ENCODE results near the gene TMEM145.

TMEM145 gene

GRCh38 chr19:42294471-42295137, 18.5 kb upstream of the TMEM145 start:
- Histone ChIP-seq H3F3A (ENCODE audit: control insufficient read depth, insufficient read depth) (peaks cover 2% of the 10 kb centered on the region; the same call in 1 of the 2 replicates), H3K4me3 (ENCODE audit: low read length) (no peak overlapping the region), H3K9me3 (ENCODE audit: control insufficient read depth, insufficient read depth, low read length) (no peaks in the 10 kb centered on the region), H3K9me2 (replicated peaks; ENCODE audit: control insufficient read depth, low read length) (no peaks in the 10 kb centered on the region), H3K36me3 (ENCODE audit: control insufficient read depth, low read length) (peaks cover 69% of the 10 kb centered on the region), H3K27ac (ENCODE audit: low read depth, low read length) (no peak overlapping the region), H3K4me2 (ENCODE audit: low read length) (no peak overlapping the region), H3K4me1 (ENCODE audit: control insufficient read depth, low read length) (peaks cover 3% of the 10 kb centered on the region; the same call in 1 of the 2 replicates), H3K27me3 (ENCODE audit: control insufficient read depth, low read length) (no peaks in the 10 kb centered on the region), H3K79me2 (ENCODE audit: control insufficient read depth, low read length) (no peaks in the 10 kb centered on the region), H4K20me1 (ENCODE audit: control insufficient read depth, insufficient read depth, low read depth, low read length) (no peaks in the 10 kb centered on the region)
- no peak for TF ChIP-seq EZH2phosphoT487 (IDR thresholded peaks at IDR 0.05; ENCODE audit: borderline replicate concordance, low read length)
- TF ChIP-seq CTCF (IDR thresholded peaks at IDR 0.05; ENCODE audit: low read depth, low read length, poor library complexity, severe bottlenecking) = no peak

- H3K27ac ChIP-seq (ENCODE audit: low read depth, low read length) = no peak overlapping the region
These were observed 17.8 kb upstream of the TMEM145 start for GRCh38 chr19:42295342-42295741.

GRCh38 chr19:42295831-42296525, 17.1 kb upstream of the TMEM145 start:
- H3K36me3 ChIP-seq (ENCODE audit: control insufficient read depth, low read length) = peaks cover 58% of the 10 kb centered on the region
- TF ChIP-seq CTCF (IDR thresholded peaks at IDR 0.05; ENCODE audit: low read depth, low read length, poor library complexity, severe bottlenecking) = peak; percentile 99
- no peak for TF ChIP-seq EZH2phosphoT487 (IDR thresholded peaks at IDR 0.05; ENCODE audit: borderline replicate concordance, low read length)
- H3F3A ChIP-seq (ENCODE audit: control insufficient read depth, insufficient read depth) = peaks cover 2% of the 10 kb centered on the region; the same call in 1 of the 2 replicates
- H3K9me2 ChIP-seq (replicated peaks; ENCODE audit: control insufficient read depth, low read length) = no peaks in the 10 kb centered on the region
- H3K79me2 ChIP-seq (ENCODE audit: control insufficient read depth, low read length) = no peaks in the 10 kb centered on the region
- no peak overlapping the region for H3K4me2 ChIP-seq (ENCODE audit: low read length)
- peaks cover 3% of the 10 kb centered on the region; the same call in 1 of the 2 replicates for H3K4me1 ChIP-seq (ENCODE audit: control insufficient read depth, low read length)
- H3K9me3 ChIP-seq (ENCODE audit: control insufficient read depth, insufficient read depth, low read length) = no peaks in the 10 kb centered on the region
- no peak overlapping the region for H3K4me3 ChIP-seq (ENCODE audit: low read length)
- H3K27ac ChIP-seq (ENCODE audit: low read depth, low read length) = no peak overlapping the region
- H3K27me3 ChIP-seq (ENCODE audit: control insufficient read depth, low read length) = no peaks in the 10 kb centered on the region
- H4K20me1 ChIP-seq (ENCODE audit: control insufficient read depth, insufficient read depth, low read depth, low read length) = no peaks in the 10 kb centered on the region

More at GRCh38 chr19:42295342-42295741, 17.8 kb upstream of the TMEM145 start:
- Histone ChIP-seq H3K4me3 (ENCODE audit: low read length) (no peak overlapping the region), H3K9me3 (ENCODE audit: control insufficient read depth, insufficient read depth, low read length) (no peaks in the 10 kb centered on the region), H3K9me2 (replicated peaks; ENCODE audit: control insufficient read depth, low read length) (no peaks in the 10 kb centered on the region), H3K27me3 (ENCODE audit: control insufficient read depth, low read length) (no peaks in the 10 kb centered on the region), H3K79me2 (ENCODE audit: control insufficient read depth, low read length) (no peaks in the 10 kb centered on the region), H3K4me1 (ENCODE audit: control insufficient read depth, low read length) (peaks cover 3% of the 10 kb centered on the region; the same call in 1 of the 2 replicates), H4K20me1 (ENCODE audit: control insufficient read depth, insufficient read depth, low read depth, low read length) (no peaks in the 10 kb centered on the region), H3F3A (ENCODE audit: control insufficient read depth, insufficient read depth) (peaks cover 2% of the 10 kb centered on the region; the same call in 1 of the 2 replicates), H3K4me2 (ENCODE audit: low read length) (no peak overlapping the region), H3K36me3 (ENCODE audit: control insufficient read depth, low read length) (peaks cover 65% of the 10 kb centered on the region)
- TF ChIP-seq CTCF (IDR thresholded peaks at IDR 0.05; ENCODE audit: low read depth, low read length, poor library complexity, severe bottlenecking) = no peak
- no peak for TF ChIP-seq EZH2phosphoT487 (IDR thresholded peaks at IDR 0.05; ENCODE audit: borderline replicate concordance, low read length)
